Neural cell (in vitro differentiated cells): Measurements from ENCODE around the gene GOSR1. TPM values are rescaled to one million over a fixed set of nuclear protein-coding genes. Genes with fewer than 3 reads are reported as not detected.

ENCODE experiments used
- H2AFZ ChIP-seq: fragments of 200-600, 300-800 bp; sonication (generic), shearing (Covaris generic); 2 replicates; pipeline ENCODE4 v1.6.0; 2014; ENCODE audit warnings: low read depth, mild to moderate bottlenecking, antibody characterized with exemption, low read length, moderate library complexity
- H3F3A ChIP-seq: fragments of 200-600 bp; shearing (Covaris generic); 2 replicates; pipeline ENCODE4 v1.6.1; 2016; ENCODE audit warnings: mild to moderate bottlenecking, moderate library complexity, mixed read lengths, antibody characterized with exemption, low read length; ENCODE audit not compliant: insufficient read depth, poor library complexity, severe bottlenecking
- H3K27ac ChIP-seq: fragments of 200-600, 300-800 bp; sonication (generic), shearing (Covaris generic); 2 replicates; pipeline ENCODE4 v1.5.1; 2014; ENCODE audit warnings: mild to moderate bottlenecking, low read length, moderate library complexity
- H3K27me3 ChIP-seq: fragments of 300-800, 200-600 bp; sonication (generic), shearing (Covaris generic); 2 replicates; pipeline ENCODE4 v1.6.0; 2014; ENCODE audit warnings: mild to moderate bottlenecking, low read depth, low read length, moderate library complexity; ENCODE audit not compliant: insufficient read depth
- H3K36me3 ChIP-seq: fragments of 300-800, 200-600 bp; sonication (generic), shearing (Covaris generic); 2 replicates; pipeline ENCODE4 v1.5.1; 2014; ENCODE audit warnings: mild to moderate bottlenecking, antibody characterized with exemption, low read length, moderate library complexity; ENCODE audit not compliant: insufficient read depth
- H3K4me2 ChIP-seq: fragments of 300-800, 200-600 bp; sonication (generic), shearing (Covaris generic); 2 replicates; pipeline ENCODE4 v1.6.0; 2014; ENCODE audit warnings: mild to moderate bottlenecking, low read length
- H3K4me3 ChIP-seq: fragments of 300-800, 200-600 bp; sonication (generic), shearing (Covaris generic); 2 replicates; pipeline ENCODE4 v1.5.1; 2014; ENCODE audit warnings: mild to moderate bottlenecking, low read length, moderate library complexity
- H3K79me2 ChIP-seq: fragments of 200-600 bp; shearing (Covaris generic); replicated peaks from 2 replicates; pipeline ENCODE4 v1.6.0; 2014; ENCODE audit warnings: mild to moderate bottlenecking, low read length, moderate library complexity; ENCODE audit not compliant: insufficient read depth
- H3K9ac ChIP-seq: fragments of 300-800, 200-600 bp; sonication (generic), shearing (Covaris generic); 2 replicates; pipeline ENCODE4 v1.6.1; 2016; ENCODE audit warnings: mild to moderate bottlenecking, low read length, mixed read lengths
- H3K9me2 ChIP-seq: fragments of 200-600 bp; shearing (Covaris generic); 2 replicates; pipeline ENCODE4 v1.6.1; 2016; ENCODE audit warnings: mild to moderate bottlenecking, low read length, mixed read lengths; ENCODE audit not compliant: insufficient read depth
- H3K9me3 ChIP-seq: fragments of 200-600, 300-800 bp; sonication (generic), shearing (Covaris generic); 2 replicates; pipeline ENCODE4 v1.6.1; 2016; ENCODE audit warnings: mild to moderate bottlenecking, mixed run types, low read length, moderate library complexity, mixed read lengths
- H4K20me1 ChIP-seq: fragments of 200-600 bp; shearing (Covaris generic); 2 replicates; pipeline ENCODE4 v1.6.1; 2016; ENCODE audit warnings: mild to moderate bottlenecking, mixed run types; ENCODE audit not compliant: insufficient read depth
- EP300 ChIP-seq: fragments of 450-650 bp; conservative IDR thresholded peaks from 2 replicates; pipeline ENCODE4 v1.6.1; 2014; ENCODE audit warnings: antibody characterized with exemption, mild to moderate bottlenecking, moderate library complexity; ENCODE audit not compliant: poor library complexity, severe bottlenecking
- EZH2 ChIP-seq: fragments of 200-600, 300-800 bp; shearing (Covaris generic), sonication (generic); IDR thresholded peaks from 2 replicates; pipeline ENCODE4 v1.6.1; 2014; ENCODE audit warnings: antibody characterized with exemption, low read length, borderline replicate concordance, mild to moderate bottlenecking; ENCODE audit not compliant: insufficient read depth, poor library complexity, severe bottlenecking
- MXI1 ChIP-seq: fragments of 450-650 bp; conservative IDR thresholded peaks from 2 replicates; pipeline ENCODE4 v1.6.1; 2014; ENCODE audit warnings: antibody characterized with exemption, mild to moderate bottlenecking; ENCODE audit not compliant: poor library complexity, severe bottlenecking
- POLR2AphosphoS5 ChIP-seq: IDR thresholded peaks from 2 replicates; pipeline ENCODE4 v1.6.1; 2012
- RAD21 ChIP-seq: fragments of 450-650 bp; conservative IDR thresholded peaks from 2 replicates; pipeline ENCODE4 v1.6.1; 2014; ENCODE audit warnings: antibody characterized with exemption, mild to moderate bottlenecking, moderate library complexity
- REST ChIP-seq: IDR thresholded peaks from 2 replicates; pipeline ENCODE4 v1.6.1; 2012; ENCODE audit warnings: borderline replicate concordance
- SMC3 ChIP-seq: fragments of 450-650 bp; conservative IDR thresholded peaks from 2 replicates; pipeline ENCODE4 v1.6.1; 2014; ENCODE audit warnings: antibody characterized with exemption, mild to moderate bottlenecking, moderate library complexity; ENCODE audit not compliant: poor library complexity
- TAF1 ChIP-seq: IDR thresholded peaks from 2 replicates; pipeline ENCODE4 v1.6.1; 2012; ENCODE audit warnings: low read depth
- polyA plus RNA-seq: library from polyadenylated mRNA; depleted of rRNA; stranded (reverse); fragments of >200 nt; gene quantifications from 2 replicates; pipeline ENCODE4 v1.2.3, GENCODE V29; 2014
- TF ChIP-seq, protein P1 (sequence below): fragments of 450-650 bp; IDR thresholded peaks from 2 replicates; pipeline ENCODE4 v1.5.1; 2014; ENCODE audit warnings: antibody characterized with exemption, mild to moderate bottlenecking, moderate library complexity; ENCODE audit not compliant: poor library complexity, severe bottlenecking

GOSR1 gene
- polyA plus RNA-seq, 1 donor from 2014 or later = 20.1 TPM

DNA sequence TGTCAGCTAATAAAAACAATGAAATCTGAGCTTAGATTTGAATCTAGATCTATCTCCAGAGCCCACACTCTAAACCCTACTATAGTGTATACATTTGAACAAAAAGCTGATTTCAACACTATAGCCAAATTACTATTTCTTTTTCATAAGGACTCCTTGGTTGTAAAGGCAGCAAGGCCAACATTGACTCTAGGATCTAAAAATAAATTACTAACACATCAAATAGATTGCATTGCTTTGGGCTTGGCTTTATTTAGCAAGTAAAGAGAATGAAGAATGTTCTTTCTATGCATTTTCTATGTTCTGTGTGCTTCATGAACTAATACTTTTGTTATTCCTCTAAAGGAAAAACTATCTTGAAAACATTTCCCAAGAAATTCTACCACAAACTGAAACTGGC is 5.3 kb downstream of the GOSR1 start:
- peaks cover 4% of the 10 kb centered on the region for H3K36me3 ChIP-seq
- H4K20me1 ChIP-seq = no peaks in the 10 kb centered on the region
- no peaks in the 10 kb centered on the region for H3K9me2 ChIP-seq
- H3F3A ChIP-seq = no peaks in the 10 kb centered on the region
- no peak overlapping the region for H3K4me3 ChIP-seq
- no peaks in the 10 kb centered on the region for H3K27me3 ChIP-seq
- H3K9ac ChIP-seq = no peak overlapping the region
- H3K4me2 ChIP-seq = no peak overlapping the region
- no peak overlapping the region for H2AFZ ChIP-seq
- peaks cover 24% of the 10 kb centered on the region for H3K79me2 ChIP-seq
- no peaks in the 10 kb centered on the region for H3K9me3 ChIP-seq
- TF ChIP-seq RAD21 (no peak), EP300 (no peak), TAF1 (no peak), POLR2AphosphoS5 (no peak)
- H3K27ac ChIP-seq = no peak overlapping the region

GRCh38 chr17:30483159-30483558 is 6.0 kb downstream of the GOSR1 start:
- Histone ChIP-seq H3K9ac (no peak overlapping the region), H2AFZ (no peak overlapping the region), H4K20me1 (no peaks in the 10 kb centered on the region), H3K79me2 (peaks cover 18% of the 10 kb centered on the region), H3F3A (no peaks in the 10 kb centered on the region), H3K9me2 (no peaks in the 10 kb centered on the region), H3K27me3 (no peaks in the 10 kb centered on the region), H3K9me3 (no peaks in the 10 kb centered on the region), H3K4me3 (no peak overlapping the region), H3K4me2 (no peak overlapping the region), H3K36me3 (peaks cover 4% of the 10 kb centered on the region), H3K27ac (no peak overlapping the region)
- TF ChIP-seq, protein P1, sequence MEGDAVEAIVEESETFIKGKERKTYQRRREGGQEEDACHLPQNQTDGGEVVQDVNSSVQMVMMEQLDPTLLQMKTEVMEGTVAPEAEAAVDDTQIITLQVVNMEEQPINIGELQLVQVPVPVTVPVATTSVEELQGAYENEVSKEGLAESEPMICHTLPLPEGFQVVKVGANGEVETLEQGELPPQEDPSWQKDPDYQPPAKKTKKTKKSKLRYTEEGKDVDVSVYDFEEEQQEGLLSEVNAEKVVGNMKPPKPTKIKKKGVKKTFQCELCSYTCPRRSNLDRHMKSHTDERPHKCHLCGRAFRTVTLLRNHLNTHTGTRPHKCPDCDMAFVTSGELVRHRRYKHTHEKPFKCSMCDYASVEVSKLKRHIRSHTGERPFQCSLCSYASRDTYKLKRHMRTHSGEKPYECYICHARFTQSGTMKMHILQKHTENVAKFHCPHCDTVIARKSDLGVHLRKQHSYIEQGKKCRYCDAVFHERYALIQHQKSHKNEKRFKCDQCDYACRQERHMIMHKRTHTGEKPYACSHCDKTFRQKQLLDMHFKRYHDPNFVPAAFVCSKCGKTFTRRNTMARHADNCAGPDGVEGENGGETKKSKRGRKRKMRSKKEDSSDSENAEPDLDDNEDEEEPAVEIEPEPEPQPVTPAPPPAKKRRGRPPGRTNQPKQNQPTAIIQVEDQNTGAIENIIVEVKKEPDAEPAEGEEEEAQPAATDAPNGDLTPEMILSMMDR = no peak
- TF ChIP-seq EZH2 = no peak
- TF ChIP-seq POLR2AphosphoS5 = no peak
- TF ChIP-seq RAD21 = no peak

DNA sequence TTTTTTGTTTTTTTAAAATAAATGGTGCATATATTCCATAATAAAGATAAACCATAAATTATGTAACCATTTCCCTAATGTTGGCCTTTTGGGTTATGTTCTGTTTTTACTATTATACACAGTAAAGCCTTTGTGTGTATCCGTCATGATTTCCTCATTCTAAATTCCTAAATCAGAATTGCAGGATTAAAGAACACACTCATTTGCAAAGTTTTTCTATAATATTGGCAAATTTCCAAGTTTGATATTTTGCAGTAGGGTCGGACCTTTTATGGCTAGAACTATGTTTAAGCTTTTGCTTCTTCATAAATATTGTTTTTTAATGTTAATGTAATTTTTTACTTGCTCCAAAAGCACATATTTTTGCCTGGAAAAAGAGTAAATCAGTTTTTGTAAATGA is 16.6 kb downstream of the GOSR1 start:
- TF ChIP-seq EP300 (no peak), SMC3 (no peak), EZH2 (no peak), TAF1 (no peak), POLR2AphosphoS5 (no peak), REST (no peak), MXI1 (no peak)
- TF ChIP-seq, protein P1 = no peak
- Histone ChIP-seq H3K27me3 (no peaks in the 10 kb centered on the region), H4K20me1 (no peaks in the 10 kb centered on the region), H3K4me2 (no peak overlapping the region), H3K9ac (no peak overlapping the region), H3K79me2 (no peaks in the 10 kb centered on the region), H3K9me2 (no peaks in the 10 kb centered on the region), H3F3A (no peaks in the 10 kb centered on the region), H3K36me3 (peaks cover 20% of the 10 kb centered on the region), H3K27ac (no peak overlapping the region), H2AFZ (no peak overlapping the region), H3K4me3 (no peak overlapping the region), H3K9me3 (no peaks in the 10 kb centered on the region)
